ENCODE measurements around the gene RNU1-1. TPM values are rescaled to one million over a fixed set of nuclear protein-coding genes. Genes with fewer than 3 reads are reported as not detected.
"Not testable (repeated sequence)": the region's sequence is repeated elsewhere in the genome, so short reads cannot be mapped to it uniquely, and the experiment has no call there.

Gene RNU1-1
- total RNA-seq, 2 experiments from 2014 or later, result 820 to 1,043 TPM

GRCh38 chr1:16506364-16507136, 7.5 kb downstream of the RNU1-1 start:
- H3K4me3 Mint-ChIP-seq; H3K4me1 Mint-ChIP-seq (ENCODE audit: low read depth); DNase-seq; H3K27ac Mint-ChIP-seq; intact Hi-C loops (cut with micrococcal nuclease); CTCF ChIA-PET; POLR2A ChIA-PET; ATAC-seq; H3K27me3 Mint-ChIP-seq; H3K9me3 Mint-ChIP-seq; H3K36me3 Mint-ChIP-seq (ENCODE audit: low read depth): not testable (repeated sequence)

- intact Hi-C loops (cut with micrococcal nuclease); H3K27me3 Mint-ChIP-seq; H3K4me1 Mint-ChIP-seq (ENCODE audit: low read depth); ATAC-seq; H3K9me3 Mint-ChIP-seq; CTCF ChIA-PET; H3K4me3 Mint-ChIP-seq; DNase-seq; H3K27ac Mint-ChIP-seq; H3K36me3 Mint-ChIP-seq (ENCODE audit: low read depth): not testable (repeated sequence)
- POLR2A ChIA-PET, result interaction anchor here (0.6 kb wide), 1 partner anchor 1296 kb away, joined by 3 read pairs; no protein-coding TSS in a partner anchor
Observed at GRCh38 chr1:16505870-16506269, 8.2 kb downstream of the RNU1-1 start.

GRCh38 chr1:16503494-16503893, 10.6 kb downstream of the RNU1-1 start:
- TF ChIP-seq CTCF (IDR thresholded peaks at IDR 0.05), result no peak
- DNase-seq (no peak), ATAC-seq (no peak)
- Mint-ChIP-seq H3K9me3 (no peaks in the 10 kb centered on the region), H3K36me3 (ENCODE audit: low read depth) (no peaks in the 10 kb centered on the region), H3K4me1 (ENCODE audit: low read depth) (peaks cover 5% of the 10 kb centered on the region), H3K27me3 (no peaks in the 10 kb centered on the region), H3K27ac (no peak overlapping the region), H3K4me3 (no peak overlapping the region)
- CTCF ChIA-PET, result no interaction called here
- intact Hi-C loops (cut with micrococcal nuclease), result no loop called here
- POLR2A ChIA-PET, result no interaction called here

- H3K27me3 Mint-ChIP-seq; DNase-seq; intact Hi-C loops (cut with micrococcal nuclease); H3K36me3 Mint-ChIP-seq (ENCODE audit: low read depth); H3K27ac Mint-ChIP-seq; H3K9me3 Mint-ChIP-seq; CTCF ChIA-PET; H3K4me3 Mint-ChIP-seq; POLR2A ChIA-PET; ATAC-seq: not testable (repeated sequence)
- H3K4me1 Mint-ChIP-seq (ENCODE audit: low read depth), result peaks cover 14% of the 10 kb centered on the region
Observed at GRCh38 chr1:16501446-16501845, 12.6 kb downstream of the RNU1-1 start.

GRCh38 chr1:16500975-16501374, 13.1 kb downstream of the RNU1-1 start:
- H3K27ac Mint-ChIP-seq; ATAC-seq; DNase-seq; H3K4me3 Mint-ChIP-seq; H3K36me3 Mint-ChIP-seq (ENCODE audit: low read depth); H3K27me3 Mint-ChIP-seq; POLR2A ChIA-PET; intact Hi-C loops (cut with micrococcal nuclease); H3K9me3 Mint-ChIP-seq; CTCF ChIA-PET: not testable (repeated sequence)
- H3K4me1 Mint-ChIP-seq (ENCODE audit: low read depth), result peaks cover 14% of the 10 kb centered on the region

- DNase-seq; H3K27ac Mint-ChIP-seq; ATAC-seq; CTCF ChIA-PET; H3K9me3 Mint-ChIP-seq; intact Hi-C loops (cut with micrococcal nuclease); H3K27me3 Mint-ChIP-seq; H3K36me3 Mint-ChIP-seq (ENCODE audit: low read depth): not testable (repeated sequence)
- Mint-ChIP-seq H3K4me3 (peak overlapping the region; percentile 19), H3K4me1 (ENCODE audit: low read depth) (peaks cover 14% of the 10 kb centered on the region)
- POLR2A ChIA-PET, result interaction anchor here (0.6 to 0.9 kb wide), 2 partner anchors 13 to 406 kb away, joined by 3 to 4 read pairs; no protein-coding TSS in a partner anchor
Observed at GRCh38 chr1:16500466-16500865, 13.6 kb downstream of the RNU1-1 start.

GRCh38 chr1:16498573-16499413, 15.3 kb downstream of the RNU1-1 start:
- peak; percentile 95 for ATAC-seq
- intact Hi-C loops (cut with micrococcal nuclease), result no loop called here
- H3K9me3 Mint-ChIP-seq, result no peaks in the 10 kb centered on the region
- CTCF ChIA-PET, result no interaction called here
- H3K36me3 Mint-ChIP-seq (ENCODE audit: low read depth), result no peaks in the 10 kb centered on the region
- peaks cover 18% of the 10 kb centered on the region for H3K4me1 Mint-ChIP-seq (ENCODE audit: low read depth)
- POLR2A ChIA-PET, result interaction anchor here (1.3 kb wide), 1 partner anchor 15 kb away, joined by 3 read pairs; the partner anchor contains the start of gene RNU1-1
- DNase-seq, result peak; percentile 88
- no peaks in the 10 kb centered on the region for H3K27me3 Mint-ChIP-seq
- H3K27ac Mint-ChIP-seq, result no peak overlapping the region
- no peak for TF ChIP-seq CTCF (IDR thresholded peaks at IDR 0.05)
- H3K4me3 Mint-ChIP-seq, result peak overlapping the region; percentile 76

GRCh38 chr1:16498047-16498446, 16.0 kb downstream of the RNU1-1 start:
- H3K27me3 Mint-ChIP-seq; DNase-seq; intact Hi-C loops (cut with micrococcal nuclease); CTCF ChIA-PET; H3K36me3 Mint-ChIP-seq (ENCODE audit: low read depth); ATAC-seq; H3K27ac Mint-ChIP-seq; H3K9me3 Mint-ChIP-seq: not testable (repeated sequence)
- Mint-ChIP-seq H3K4me3 (peak overlapping the region; percentile 76), H3K4me1 (ENCODE audit: low read depth) (peaks cover 19% of the 10 kb centered on the region)
- POLR2A ChIA-PET, result interaction anchor here (1.1 to 1.3 kb wide), 2 partner anchors 16 to 145 kb away, joined by 3 read pairs; partner anchors contain the start of gene RNU1-1
